ENCODE data around the gene TAF9.

GRCh38 chr5:69374911-69375446, 5.7 kb upstream of the TAF9 start:
- no peak for TF ChIP-seq RAD21 (IDR thresholded peaks at IDR 0.05; ENCODE audit: low read depth)
- no peak for TF ChIP-seq EP300 (IDR thresholded peaks at IDR 0.05; ENCODE audit: borderline replicate concordance)
- TF ChIP-seq MAX (IDR thresholded peaks at IDR 0.05): no peak
- TF ChIP-seq EGR1 (IDR thresholded peaks at IDR 0.05): no peak

Data from Ishikawa (cell line).